HG03520 (cell line): ENCODE measurements around the gene OGFOD2.
"Not testable (repeated sequence)": the region's sequence is repeated elsewhere in the genome, so short reads cannot be mapped to it uniquely, and the experiment has no call there.

Experiments used
- ATAC-seq: cut with Tn5 transposase; IDR thresholded peaks from one replicate; pipeline ENCODE4 v1.9.1; 2021; ENCODE audit warnings: mild to moderate bottlenecking, moderate library complexity; ENCODE audit not compliant: unreplicated experiment

The OGFOD2 gene

DNA sequence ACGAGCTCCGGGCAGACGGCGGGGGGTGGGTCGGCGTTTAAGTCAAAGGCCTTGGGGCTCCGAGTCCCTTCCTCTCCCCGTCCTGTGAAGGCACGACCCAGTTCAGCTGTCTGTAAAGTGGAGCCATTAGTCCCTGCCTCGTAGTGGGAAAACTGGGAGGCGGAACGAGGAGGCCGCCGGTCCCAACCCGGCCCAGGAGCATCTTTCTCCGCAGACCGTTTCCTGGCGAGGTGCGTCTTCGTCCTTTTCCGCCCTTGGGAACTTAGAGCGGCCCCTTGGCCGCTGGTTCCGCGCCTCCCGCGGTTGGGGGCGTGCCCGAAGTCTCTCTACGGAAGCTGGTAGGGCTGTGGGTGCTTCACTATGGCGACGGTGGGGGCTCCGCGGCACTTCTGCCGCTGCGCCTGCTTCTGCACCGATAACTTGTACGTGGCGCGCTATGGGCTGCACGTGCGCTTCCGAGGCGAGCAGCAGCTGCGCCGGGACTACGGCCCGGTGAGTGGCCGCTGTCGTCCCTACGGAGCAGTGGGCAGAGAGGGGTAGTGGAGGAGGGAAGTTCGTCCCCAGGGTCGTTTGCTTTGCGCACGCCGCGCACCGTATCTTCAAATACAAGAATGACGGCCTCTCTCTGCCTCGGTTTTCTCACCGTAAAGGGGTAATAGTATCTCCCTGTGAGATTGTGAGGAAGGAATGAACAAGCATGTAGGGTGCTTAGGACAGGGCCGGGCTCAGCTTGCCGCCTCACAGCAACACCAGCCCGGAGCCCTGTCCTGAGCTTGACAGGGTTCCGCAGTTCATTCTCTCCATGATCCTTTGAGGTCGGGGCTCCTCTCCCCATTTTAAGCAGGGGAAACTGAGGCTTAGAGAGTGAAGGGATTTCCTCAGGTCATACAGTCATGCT lies at the start of gene OGFOD2:
TSS of gene OGFOD2 (plus strand) at position 353 of the 898 bp plus-strand sequence. CDS start at position 361, 8 bp downstream.
- peak; percentile 55 for ATAC-seq

GRCh38 chr12:122927756-122928403 lies 47.2 kb upstream of the OGFOD2 start:
- no peak for ATAC-seq

DNA sequence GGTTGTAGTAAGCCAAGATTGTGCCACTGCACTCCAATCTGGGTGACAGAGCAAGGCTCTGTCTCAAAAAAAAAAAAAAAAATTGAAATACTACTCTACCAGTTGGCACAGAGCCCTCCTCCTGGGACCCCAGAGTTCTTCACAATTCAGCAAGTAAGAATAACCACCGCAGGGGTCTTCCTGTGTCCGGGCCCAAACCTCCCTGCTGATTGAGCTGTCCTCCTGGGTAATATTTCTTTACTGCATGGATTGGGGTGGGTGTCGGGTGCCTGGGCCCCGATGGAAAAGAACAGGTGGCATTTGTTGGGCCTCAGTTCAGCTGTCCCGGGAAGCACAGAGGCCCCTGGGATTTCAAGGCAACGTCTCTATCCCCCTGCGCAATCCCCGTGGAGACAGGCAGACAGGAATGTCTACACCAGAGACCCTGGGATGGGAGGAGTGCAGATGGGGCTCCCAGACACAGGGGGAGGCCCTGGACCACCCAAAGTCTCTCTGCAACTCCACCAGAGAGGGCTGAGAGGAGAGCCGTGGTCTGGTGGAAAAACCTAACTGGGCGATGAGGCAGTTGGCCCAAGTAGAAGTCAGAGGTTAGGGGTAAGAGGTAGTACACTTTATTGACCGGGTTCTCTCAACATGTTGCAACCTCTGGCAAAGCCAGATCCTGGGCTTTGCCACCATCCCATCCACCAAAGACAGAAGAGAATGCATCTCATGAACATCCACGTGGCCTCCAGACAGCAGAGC lies 46.5 kb upstream of the OGFOD2 start:
- ATAC-seq, result no peak

DNA sequence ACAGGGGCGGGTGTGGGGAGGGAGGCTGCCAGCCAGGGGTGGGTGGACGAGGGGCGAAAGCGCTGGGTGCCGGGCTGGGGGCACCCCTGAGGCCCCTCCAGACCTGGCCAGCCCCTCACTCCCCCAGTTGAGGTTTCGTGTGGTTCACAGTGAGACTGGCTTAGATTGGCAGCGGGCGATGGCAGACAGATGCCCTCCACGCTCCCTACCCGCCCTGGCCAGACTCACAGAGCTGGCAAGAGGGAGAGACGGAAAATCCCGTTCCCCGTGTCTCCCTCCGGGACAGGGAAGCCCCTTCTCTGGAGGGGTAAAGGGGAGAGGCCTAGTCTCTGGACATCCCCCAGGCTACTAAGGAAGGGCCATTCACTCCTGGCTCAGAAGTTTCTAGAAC lies 45.9 kb upstream of the OGFOD2 start:
- no peak for ATAC-seq

DNA sequence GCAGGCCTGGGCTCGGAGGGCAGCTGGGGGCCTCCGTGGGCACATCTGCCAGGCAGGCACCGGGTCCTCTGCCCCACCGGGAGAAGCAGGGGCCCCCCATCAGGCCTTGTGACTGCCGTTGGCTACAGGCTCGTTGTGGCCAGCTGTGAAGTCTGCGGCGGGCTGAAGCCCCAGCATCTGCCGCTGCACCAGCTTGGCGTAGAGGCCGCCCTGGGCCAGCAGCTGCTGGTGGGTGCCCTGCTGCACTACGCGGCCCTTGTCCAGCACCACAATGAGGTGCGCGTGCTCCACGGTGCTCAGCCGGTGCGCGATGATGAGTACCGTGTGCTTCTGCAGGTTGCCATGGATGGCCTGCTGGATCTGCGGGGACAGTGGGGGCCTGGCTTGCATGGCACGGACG lies 45.2 kb upstream of the OGFOD2 start:
- ATAC-seq, result no peak

GRCh38 chr12:122932207-122932606 lies 42.8 kb upstream of the OGFOD2 start:
- ATAC-seq, result no peak

- ATAC-seq, result no peak
These were observed 40.3 kb upstream of the OGFOD2 start for GRCh38 chr12:122934722-122935121.

GRCh38 chr12:122935318-122935717 lies 39.7 kb upstream of the OGFOD2 start:
- no peak for ATAC-seq

DNA sequence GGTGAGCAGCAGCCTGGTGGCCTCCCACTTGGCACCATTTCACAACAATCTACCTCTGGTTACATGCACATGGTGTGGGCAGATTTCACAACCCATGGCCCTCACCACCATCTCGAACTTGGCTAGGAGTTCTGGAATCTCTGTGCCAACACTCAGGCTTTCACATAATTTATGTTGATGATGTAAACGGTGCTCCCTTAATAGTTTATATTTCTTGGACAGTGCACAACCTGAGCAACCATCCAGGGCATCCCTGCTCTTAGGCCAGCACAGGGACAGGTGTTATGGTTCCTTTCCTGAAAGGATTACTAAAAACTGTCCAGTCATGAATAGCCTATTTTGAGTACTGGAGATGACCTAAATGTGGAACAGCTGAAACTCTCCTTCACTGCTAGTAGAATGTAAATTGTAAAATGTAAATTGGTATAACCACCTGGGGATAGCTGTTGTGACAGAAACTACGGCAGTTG lies 37.4 kb upstream of the OGFOD2 start:
- ATAC-seq, result no peak

- no peak for ATAC-seq
These were observed 35.9 kb upstream of the OGFOD2 start for GRCh38 chr12:122939125-122939524.

- not testable (repeated sequence) for ATAC-seq
These were observed 33.7 kb upstream of the OGFOD2 start for GRCh38 chr12:122941351-122941750.

DNA sequence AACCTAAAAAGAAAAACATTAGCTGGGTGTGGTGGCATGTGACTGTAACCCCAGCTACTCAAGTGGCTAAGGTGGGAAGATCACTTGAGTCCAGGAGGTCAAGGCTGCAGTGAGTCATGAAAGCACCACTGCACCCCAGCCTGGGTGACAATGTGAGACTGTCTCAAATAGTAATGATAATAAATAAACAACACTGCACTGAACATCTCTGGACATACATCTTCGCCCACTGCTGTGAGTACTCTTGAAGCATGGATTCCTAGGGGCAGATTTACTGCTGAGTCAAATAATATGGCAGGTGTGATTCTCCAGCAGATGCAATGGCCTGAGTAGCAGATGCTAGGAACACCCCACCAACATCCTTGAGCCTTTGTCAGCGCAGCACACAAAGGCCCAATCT lies 32.4 kb upstream of the OGFOD2 start:
- ATAC-seq, result no peak

DNA sequence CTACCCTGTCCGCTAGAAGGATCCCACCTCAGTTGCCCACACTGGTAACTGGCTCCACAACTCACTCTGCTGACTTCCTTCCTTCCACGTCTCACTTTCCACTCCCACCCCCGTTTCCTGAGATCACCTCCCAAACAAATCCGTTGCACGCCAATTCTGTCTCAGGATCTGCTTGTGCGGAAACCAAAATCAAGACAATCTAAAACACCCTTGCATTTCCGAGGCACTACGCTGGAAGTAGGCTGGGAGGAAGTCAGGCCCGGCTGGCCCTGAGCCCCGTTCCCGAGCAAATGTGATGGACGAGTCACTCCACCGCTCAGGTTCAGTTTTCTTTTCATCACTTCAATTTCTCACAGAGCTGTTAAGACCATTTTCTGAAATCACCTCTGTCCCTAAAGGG lies 31.8 kb upstream of the OGFOD2 start:
- ATAC-seq, result no peak

DNA sequence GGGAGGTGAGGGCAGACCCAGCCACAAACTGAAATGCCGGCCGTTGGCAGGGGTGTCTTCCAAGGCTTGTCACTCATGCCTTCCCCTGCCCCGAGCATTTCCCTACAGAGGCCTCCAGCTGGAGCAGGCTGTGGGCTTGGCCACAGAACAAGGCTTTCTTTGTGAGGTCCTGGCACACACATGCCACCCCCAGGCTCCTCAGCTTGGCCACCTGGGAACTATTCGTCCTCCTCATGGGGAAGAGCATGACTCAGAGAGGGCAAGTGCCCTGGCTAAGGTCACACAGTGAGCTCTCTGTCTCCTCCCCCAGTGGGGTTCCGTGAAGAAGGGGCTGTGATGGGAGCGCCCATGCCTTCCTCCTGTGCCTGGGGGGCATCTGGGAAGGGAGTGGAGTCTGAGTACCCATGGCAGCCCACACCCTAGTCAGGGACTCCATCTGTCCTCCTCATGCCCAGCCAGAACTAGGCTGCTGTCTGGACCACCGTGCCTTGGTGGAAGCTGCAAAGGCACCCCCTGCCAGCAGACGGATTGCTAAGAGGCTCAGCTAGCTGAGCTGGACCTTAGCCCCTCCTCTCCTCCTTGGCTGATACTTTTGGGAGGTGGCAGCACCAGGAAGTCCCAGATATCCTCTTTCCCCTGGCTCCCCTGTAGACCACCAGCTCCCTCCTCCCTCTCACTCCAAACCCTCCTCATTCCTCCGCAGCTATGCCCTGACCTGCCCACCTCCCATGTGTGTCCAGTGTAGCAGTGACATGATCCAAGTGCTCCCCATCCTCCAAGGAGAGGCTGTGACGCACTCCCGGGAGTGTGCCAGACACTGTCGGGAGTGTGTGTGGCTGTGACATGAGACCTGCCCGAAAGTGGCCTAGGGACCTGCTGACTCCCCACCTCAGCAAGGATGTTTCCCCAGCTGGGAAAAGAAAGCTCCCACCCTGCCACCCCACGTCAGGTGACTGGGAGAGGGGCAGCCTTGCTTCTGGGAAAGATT lies 30.1 kb upstream of the OGFOD2 start:
- no peak for ATAC-seq

- peak; percentile 68 for ATAC-seq
These were observed 28.2 kb upstream of the OGFOD2 start for GRCh38 chr12:122946690-122947341.

- no peak for ATAC-seq
These were observed 27.7 kb upstream of the OGFOD2 start for GRCh38 chr12:122947352-122947792.

- ATAC-seq, result no peak
These were observed 26.4 kb upstream of the OGFOD2 start for GRCh38 chr12:122948605-122949004.

GRCh38 chr12:122949405-122949804 lies 25.6 kb upstream of the OGFOD2 start:
- no peak for ATAC-seq

- ATAC-seq, result no peak
These were observed 25.0 kb upstream of the OGFOD2 start for GRCh38 chr12:122949816-122950675.
